Uterus (tissue), 4 donors: ENCODE results near the gene PRKD1. TPM values are rescaled to one million over a fixed set of nuclear protein-coding genes. Genes with fewer than 3 reads are reported as not detected.

Experiments used
- DNase-seq, 2 donors: peaks; one replicate each; pipeline ENCODE4 v3.0.0-alpha.2; 2019 to 2020
- H3K27ac ChIP-seq, 2 donors: fragments of 200-600 bp; sonication (generic); 1 replicate in 1 of 2; 2 replicates in 1 of 2; pipeline ENCODE4 v1.5.1; 2016 to 2018
- H3K27me3 ChIP-seq, 2 donors: fragments of 200-600 bp; sonication (generic); one replicate each; pipeline ENCODE4 v1.5.1; 2018 to 2019; ENCODE audit warnings: control low read depth in 1 of 2
- H3K36me3 ChIP-seq, 2 donors: fragments of 200-600 bp; sonication (generic); one replicate each; pipeline ENCODE4 v1.5.1; 2019; ENCODE audit warnings: control low read depth in 1 of 2
- H3K4me1 ChIP-seq, 2 donors: fragments of 200-600 bp; sonication (generic); one replicate each; pipeline ENCODE4 v1.5.1; 2018 to 2019; ENCODE audit warnings: control low read depth in 1 of 2
- H3K4me3 ChIP-seq, 2 donors: fragments of 200-600 bp; sonication (generic); 1 replicate in 1 of 2; 2 replicates in 1 of 2; pipeline ENCODE4 v1.5.1; 2018 to 2019; ENCODE audit warnings: mild to moderate bottlenecking in 1 of 2
- H3K9me3 ChIP-seq, 2 donors: fragments of 200-600 bp; sonication (generic); one replicate each; pipeline ENCODE4 v1.5.1; 2019; ENCODE audit warnings: control low read depth in 1 of 2
- POLR2A ChIP-seq, 2 donors: fragments of 450-650 bp; IDR thresholded peaks; one replicate each; pipeline ENCODE4 v1.6.1; 2016; ENCODE audit warnings: antibody characterized with exemption in 2 of 2, mild to moderate bottlenecking in 1 of 2, moderate library complexity in 1 of 2
- intact Hi-C: fragments of 100-400 bp; cut with DNase I; formaldehyde crosslinking; loops from one replicate; pipeline ENCODE4 v1.15.1; 2023; ENCODE audit warnings: low total_unique reads
- small RNA-seq: library from RNA; depleted of rRNA; stranded (forward); fragments of <200 nt; gene quantifications from one replicate; pipeline ENCODE3, GENCODE V24; 2016
- total RNA-seq, 4 donors: library from RNA; depleted of rRNA in 3 of 4; stranded (reverse); fragments of >200 nt in 3 of 4; gene quantifications; one replicate each; pipeline versions ENCODE4 v1.1.0 to v1.2.4, GENCODE V29; 2014 to 2023
- TF ChIP-seq, protein P1 (sequence below), 4 experiments: fragments of 200-600 bp in 2 of 4; fragments of 450-650 bp in 2 of 4; sonication (generic) in 2 of 4; IDR thresholded peaks; one replicate each; pipeline ENCODE4 v1.5.1; 2016 to 2019; ENCODE audit warnings: antibody characterized with exemption in 4 of 4, mild to moderate bottlenecking in 2 of 4, moderate library complexity in 1 of 4
- donor health status: DM: yes; HTN: yes; CAD: no.

Gene PRKD1
- total RNA-seq, 4 donors from 2014 or later, result 6.4 to 47.9 (median 31.5) TPM

DNA sequence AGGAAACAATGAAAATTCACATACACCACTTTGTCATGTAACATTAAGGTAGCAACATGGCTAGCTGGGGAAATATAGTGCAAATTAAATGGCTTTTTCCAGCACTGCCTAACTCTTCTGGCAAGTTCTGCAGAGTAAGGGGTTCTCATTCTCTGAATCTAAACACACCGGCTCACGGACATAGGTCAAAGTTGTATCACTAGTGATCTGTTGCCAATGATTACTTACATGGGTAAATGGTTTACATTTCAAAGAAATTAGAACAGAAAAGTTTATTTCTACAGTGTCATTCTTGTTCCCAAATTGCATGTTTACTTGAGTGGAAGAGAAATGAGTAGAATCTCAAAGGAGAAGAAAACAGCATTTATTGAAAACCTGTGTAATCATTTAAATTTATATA is 381.9 kb downstream of the PRKD1 start:
- H3K27me3 ChIP-seq, result no peaks in the 10 kb centered on the region
- H3K36me3 ChIP-seq, result no peaks in the 10 kb centered on the region
- intact Hi-C loops, result no loop called here
- DNase-seq, result no peak
- no peaks in the 10 kb centered on the region for H3K4me1 ChIP-seq
- no peak overlapping the region for H3K27ac ChIP-seq
- H3K4me3 ChIP-seq, result no peak overlapping the region
- H3K9me3 ChIP-seq, result no peaks in the 10 kb centered on the region
- TF ChIP-seq, protein P1, sequence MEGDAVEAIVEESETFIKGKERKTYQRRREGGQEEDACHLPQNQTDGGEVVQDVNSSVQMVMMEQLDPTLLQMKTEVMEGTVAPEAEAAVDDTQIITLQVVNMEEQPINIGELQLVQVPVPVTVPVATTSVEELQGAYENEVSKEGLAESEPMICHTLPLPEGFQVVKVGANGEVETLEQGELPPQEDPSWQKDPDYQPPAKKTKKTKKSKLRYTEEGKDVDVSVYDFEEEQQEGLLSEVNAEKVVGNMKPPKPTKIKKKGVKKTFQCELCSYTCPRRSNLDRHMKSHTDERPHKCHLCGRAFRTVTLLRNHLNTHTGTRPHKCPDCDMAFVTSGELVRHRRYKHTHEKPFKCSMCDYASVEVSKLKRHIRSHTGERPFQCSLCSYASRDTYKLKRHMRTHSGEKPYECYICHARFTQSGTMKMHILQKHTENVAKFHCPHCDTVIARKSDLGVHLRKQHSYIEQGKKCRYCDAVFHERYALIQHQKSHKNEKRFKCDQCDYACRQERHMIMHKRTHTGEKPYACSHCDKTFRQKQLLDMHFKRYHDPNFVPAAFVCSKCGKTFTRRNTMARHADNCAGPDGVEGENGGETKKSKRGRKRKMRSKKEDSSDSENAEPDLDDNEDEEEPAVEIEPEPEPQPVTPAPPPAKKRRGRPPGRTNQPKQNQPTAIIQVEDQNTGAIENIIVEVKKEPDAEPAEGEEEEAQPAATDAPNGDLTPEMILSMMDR (IDR thresholded peaks at IDR 0.05), result no peak
- no peak for TF ChIP-seq POLR2A (IDR thresholded peaks at IDR 0.05)

DNA sequence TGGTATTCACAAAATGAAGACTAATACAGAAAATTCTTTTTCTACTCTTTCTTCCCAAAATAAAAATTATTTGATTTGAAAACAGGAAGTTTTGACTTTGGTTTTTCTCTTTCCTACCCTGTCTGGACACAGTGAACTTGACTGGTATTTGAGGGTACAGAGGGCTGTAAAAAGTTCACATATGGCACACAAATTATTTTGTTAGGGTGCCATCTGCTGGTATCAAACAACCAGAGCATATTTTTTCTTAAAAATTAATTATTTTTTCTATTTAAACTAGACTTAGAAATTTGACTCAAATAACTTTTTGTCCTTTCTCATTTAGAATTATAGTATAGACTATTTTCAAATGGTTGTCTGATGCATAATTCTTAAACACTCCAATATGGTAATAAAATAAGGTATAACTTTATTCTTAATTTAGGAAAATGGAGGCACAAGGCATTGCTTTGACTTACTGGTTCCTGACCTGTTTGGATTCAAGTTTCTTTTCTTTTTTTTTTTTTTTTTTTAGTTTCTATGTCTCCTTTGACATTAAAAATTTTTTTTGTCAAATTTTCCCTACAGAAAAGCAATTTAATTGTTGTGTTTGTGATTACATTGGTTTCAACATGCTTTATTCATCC is 390.6 kb downstream of the PRKD1 start:
- Histone ChIP-seq H3K36me3 (no peaks in the 10 kb centered on the region), H3K27me3 (no peaks in the 10 kb centered on the region), H3K4me1 (no peaks in the 10 kb centered on the region), H3K4me3 (no peak overlapping the region), H3K27ac (no peak overlapping the region), H3K9me3 (no peaks in the 10 kb centered on the region)
- DNase-seq, result no peak
- intact Hi-C loops, result no loop called here
- TF ChIP-seq, protein P1 (IDR thresholded peaks at IDR 0.05), result peak in 2 of 4 experiments; percentile 6 to 22
- no peak for TF ChIP-seq POLR2A (IDR thresholded peaks at IDR 0.05)

DNA sequence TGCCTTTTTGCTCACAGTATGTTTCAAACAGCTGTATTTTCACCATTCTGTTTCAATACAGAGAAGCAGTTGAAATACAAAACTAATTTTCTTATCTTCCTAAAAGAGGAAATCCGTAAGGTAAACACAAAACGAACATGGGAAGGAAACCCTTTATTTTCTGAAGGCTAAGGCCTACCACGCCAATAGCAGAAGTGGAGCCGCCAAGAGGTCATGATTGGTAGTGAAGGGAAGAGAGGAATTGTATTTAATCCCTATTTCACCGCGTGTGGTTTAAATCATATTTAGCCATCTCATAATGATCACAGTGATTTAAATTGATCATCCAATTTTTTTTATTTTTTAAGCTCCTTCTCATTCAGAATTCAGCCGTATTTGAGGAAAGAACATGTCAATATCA is 398.2 kb downstream of the PRKD1 start:
- intact Hi-C loops, result no loop called here
- no peaks in the 10 kb centered on the region for H3K9me3 ChIP-seq
- H3K4me3 ChIP-seq, result no peak overlapping the region
- no peak for DNase-seq
- H3K27me3 ChIP-seq, result no peaks in the 10 kb centered on the region
- H3K4me1 ChIP-seq, result no peaks in the 10 kb centered on the region
- no peak for TF ChIP-seq POLR2A (IDR thresholded peaks at IDR 0.05)
- TF ChIP-seq, protein P1 (IDR thresholded peaks at IDR 0.05), result no peak
- H3K36me3 ChIP-seq, result no peaks in the 10 kb centered on the region
- H3K27ac ChIP-seq, result no peak overlapping the region

DNA sequence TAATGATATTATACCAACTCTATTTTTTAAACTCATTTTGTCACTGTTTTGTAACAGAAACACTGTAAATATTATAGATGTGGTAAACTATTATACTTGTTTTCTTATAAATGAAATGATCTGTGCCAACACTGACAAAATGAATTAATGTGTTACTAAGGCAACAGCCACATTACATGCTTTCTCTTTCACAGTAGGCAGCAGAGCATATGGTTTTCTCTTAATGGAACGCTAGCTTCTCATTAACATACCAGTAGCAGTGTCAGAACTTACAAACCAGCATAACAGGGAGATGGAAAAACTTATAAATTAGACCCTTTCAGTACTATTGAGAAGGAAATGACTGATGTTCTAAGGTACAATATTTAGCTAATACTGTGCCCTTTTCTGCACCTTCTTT is 398.8 kb downstream of the PRKD1 start:
- intact Hi-C loops, result no loop called here
- TF ChIP-seq POLR2A (IDR thresholded peaks at IDR 0.05), result no peak
- TF ChIP-seq, protein P1 (IDR thresholded peaks at IDR 0.05), result no peak
- Histone ChIP-seq H3K36me3 (no peaks in the 10 kb centered on the region), H3K4me3 (no peak overlapping the region), H3K9me3 (no peaks in the 10 kb centered on the region), H3K4me1 (no peaks in the 10 kb centered on the region), H3K27me3 (no peaks in the 10 kb centered on the region), H3K27ac (no peak overlapping the region)
- no peak for DNase-seq

DNA sequence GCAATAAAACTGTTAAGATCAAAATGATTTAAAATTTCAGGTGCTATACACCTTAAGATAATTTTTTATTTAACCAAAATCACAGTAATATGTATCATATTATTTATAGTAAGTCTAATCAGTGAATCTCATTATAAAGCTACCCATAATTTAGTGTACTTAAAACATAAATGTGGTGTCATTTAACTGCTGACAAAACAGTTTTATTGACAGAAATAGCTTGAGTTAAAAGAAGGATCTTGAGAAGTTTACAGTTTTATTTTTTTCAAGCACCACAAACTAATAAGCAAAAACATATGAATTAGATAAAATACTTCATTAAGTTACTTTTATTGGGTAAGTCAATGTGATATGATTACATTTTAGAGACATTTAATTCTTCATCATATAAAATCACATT is 400.4 kb downstream of the PRKD1 start:
- DNase-seq, result no peak
- Histone ChIP-seq H3K9me3 (no peaks in the 10 kb centered on the region), H3K27me3 (no peaks in the 10 kb centered on the region), H3K4me1 (no peaks in the 10 kb centered on the region), H3K4me3 (no peak overlapping the region), H3K36me3 (no peaks in the 10 kb centered on the region), H3K27ac (no peak overlapping the region)
- intact Hi-C loops, result no loop called here
- TF ChIP-seq, protein P1 (IDR thresholded peaks at IDR 0.05), result no peak
- TF ChIP-seq POLR2A (IDR thresholded peaks at IDR 0.05), result no peak

Small RNA genes lying within 50 kb of the gene (small RNA-seq; reads per million reads assigned to genes)
- not detected for gene RNU6-1234P
